Liver (tissue), 3 donors: ENCODE data around the gene PHTF2.

Experiments
- EGR1 ChIP-seq, 2 donors: IDR thresholded peaks; 2 replicates each; pipeline ENCODE4 v1.6.1; 2016 to 2018; ENCODE audit warnings: antibody characterized with exemption in 2 of 2, low read depth in 2 of 2
- HNF4A ChIP-seq, 2 donors: conservative IDR thresholded peaks; 2 replicates each; pipeline ENCODE4 v1.6.1; 2016; ENCODE audit warnings: antibody characterized with exemption in 2 of 2, mild to moderate bottlenecking in 2 of 2
- RAD21 ChIP-seq, 2 donors: IDR thresholded peaks; 2 replicates each; pipeline ENCODE4 v1.6.1; 2016; ENCODE audit warnings: antibody characterized with exemption in 2 of 2, mild to moderate bottlenecking in 2 of 2
- TF ChIP-seq, protein P1 (sequence below): fragments of 150-350 bp; IDR thresholded peaks from 2 replicates; pipeline ENCODE4 v1.5.1; 2017; ENCODE audit warnings: improper control_type of control experiment, low read depth, low read length; ENCODE audit not compliant: missing input control
- TF ChIP-seq, protein P2 (sequence below): IDR thresholded peaks from 2 replicates; pipeline ENCODE4 v1.6.1; 2016; ENCODE audit warnings: antibody characterized with exemption
- TF ChIP-seq, protein P3 (sequence below): IDR thresholded peaks from 2 replicates; pipeline ENCODE4 v1.6.1; 2016; ENCODE audit warnings: antibody characterized with exemption, mild to moderate bottlenecking
- donor health status: healthy.
- donor health status: healthy.

DNA sequence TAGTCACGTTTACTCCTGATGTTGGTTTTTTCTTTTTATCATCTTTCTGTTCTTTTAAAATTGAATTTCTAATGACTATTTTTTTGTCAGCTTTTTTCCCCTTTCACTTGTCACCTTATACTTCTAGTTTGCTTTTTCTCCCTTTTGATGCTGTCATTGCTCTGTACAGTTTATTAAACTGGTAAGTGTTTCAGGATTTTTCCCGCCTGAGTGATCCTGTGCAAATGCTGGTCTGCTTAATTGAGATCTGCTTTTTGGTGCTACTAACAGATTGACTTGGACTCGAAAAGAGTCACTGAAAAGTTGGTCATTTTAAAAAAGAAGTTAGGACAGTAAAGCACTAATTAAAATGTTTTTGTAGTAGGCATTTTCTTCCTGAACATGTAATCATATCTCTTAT is 95.2 kb downstream of the PHTF2 start:
- TF ChIP-seq, protein P1, sequence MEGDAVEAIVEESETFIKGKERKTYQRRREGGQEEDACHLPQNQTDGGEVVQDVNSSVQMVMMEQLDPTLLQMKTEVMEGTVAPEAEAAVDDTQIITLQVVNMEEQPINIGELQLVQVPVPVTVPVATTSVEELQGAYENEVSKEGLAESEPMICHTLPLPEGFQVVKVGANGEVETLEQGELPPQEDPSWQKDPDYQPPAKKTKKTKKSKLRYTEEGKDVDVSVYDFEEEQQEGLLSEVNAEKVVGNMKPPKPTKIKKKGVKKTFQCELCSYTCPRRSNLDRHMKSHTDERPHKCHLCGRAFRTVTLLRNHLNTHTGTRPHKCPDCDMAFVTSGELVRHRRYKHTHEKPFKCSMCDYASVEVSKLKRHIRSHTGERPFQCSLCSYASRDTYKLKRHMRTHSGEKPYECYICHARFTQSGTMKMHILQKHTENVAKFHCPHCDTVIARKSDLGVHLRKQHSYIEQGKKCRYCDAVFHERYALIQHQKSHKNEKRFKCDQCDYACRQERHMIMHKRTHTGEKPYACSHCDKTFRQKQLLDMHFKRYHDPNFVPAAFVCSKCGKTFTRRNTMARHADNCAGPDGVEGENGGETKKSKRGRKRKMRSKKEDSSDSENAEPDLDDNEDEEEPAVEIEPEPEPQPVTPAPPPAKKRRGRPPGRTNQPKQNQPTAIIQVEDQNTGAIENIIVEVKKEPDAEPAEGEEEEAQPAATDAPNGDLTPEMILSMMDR, result no peak
- TF ChIP-seq RAD21 (IDR thresholded peaks at IDR 0.05), result no peak
- TF ChIP-seq, protein P2, sequence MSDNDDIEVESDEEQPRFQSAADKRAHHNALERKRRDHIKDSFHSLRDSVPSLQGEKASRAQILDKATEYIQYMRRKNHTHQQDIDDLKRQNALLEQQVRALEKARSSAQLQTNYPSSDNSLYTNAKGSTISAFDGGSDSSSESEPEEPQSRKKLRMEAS, result no peak
- TF ChIP-seq, protein P3, sequence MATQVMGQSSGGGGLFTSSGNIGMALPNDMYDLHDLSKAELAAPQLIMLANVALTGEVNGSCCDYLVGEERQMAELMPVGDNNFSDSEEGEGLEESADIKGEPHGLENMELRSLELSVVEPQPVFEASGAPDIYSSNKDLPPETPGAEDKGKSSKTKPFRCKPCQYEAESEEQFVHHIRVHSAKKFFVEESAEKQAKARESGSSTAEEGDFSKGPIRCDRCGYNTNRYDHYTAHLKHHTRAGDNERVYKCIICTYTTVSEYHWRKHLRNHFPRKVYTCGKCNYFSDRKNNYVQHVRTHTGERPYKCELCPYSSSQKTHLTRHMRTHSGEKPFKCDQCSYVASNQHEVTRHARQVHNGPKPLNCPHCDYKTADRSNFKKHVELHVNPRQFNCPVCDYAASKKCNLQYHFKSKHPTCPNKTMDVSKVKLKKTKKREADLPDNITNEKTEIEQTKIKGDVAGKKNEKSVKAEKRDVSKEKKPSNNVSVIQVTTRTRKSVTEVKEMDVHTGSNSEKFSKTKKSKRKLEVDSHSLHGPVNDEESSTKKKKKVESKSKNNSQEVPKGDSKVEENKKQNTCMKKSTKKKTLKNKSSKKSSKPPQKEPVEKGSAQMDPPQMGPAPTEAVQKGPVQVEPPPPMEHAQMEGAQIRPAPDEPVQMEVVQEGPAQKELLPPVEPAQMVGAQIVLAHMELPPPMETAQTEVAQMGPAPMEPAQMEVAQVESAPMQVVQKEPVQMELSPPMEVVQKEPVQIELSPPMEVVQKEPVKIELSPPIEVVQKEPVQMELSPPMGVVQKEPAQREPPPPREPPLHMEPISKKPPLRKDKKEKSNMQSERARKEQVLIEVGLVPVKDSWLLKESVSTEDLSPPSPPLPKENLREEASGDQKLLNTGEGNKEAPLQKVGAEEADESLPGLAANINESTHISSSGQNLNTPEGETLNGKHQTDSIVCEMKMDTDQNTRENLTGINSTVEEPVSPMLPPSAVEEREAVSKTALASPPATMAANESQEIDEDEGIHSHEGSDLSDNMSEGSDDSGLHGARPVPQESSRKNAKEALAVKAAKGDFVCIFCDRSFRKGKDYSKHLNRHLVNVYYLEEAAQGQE, result no peak
- no peak for TF ChIP-seq HNF4A (conservative IDR thresholded peaks at IDR 0.05)
- TF ChIP-seq EGR1 (IDR thresholded peaks at IDR 0.05; ENCODE audit: low read depth in 2 of 2), result no peak
